ENCODE results near the gene EIF5AL1.
"Not testable (repeated sequence)": the region's sequence is repeated elsewhere in the genome, so short reads cannot be mapped to it uniquely, and the experiment has no call there.

Gene EIF5AL1

GRCh38 chr10:79490400-79491142 lies 21.8 kb upstream of the EIF5AL1 start:
- Histone ChIP-seq H3K4me1 (ENCODE audit: control insufficient read depth, low read depth, low read length) (no peaks in the 10 kb centered on the region), H3K27me3 (ENCODE audit: control insufficient read depth, insufficient read depth, low read length) (no peaks in the 10 kb centered on the region), H3K27ac (ENCODE audit: low read length) (no peak overlapping the region), H3K36me3 (ENCODE audit: control insufficient read depth, low read depth, low read length) (no peaks in the 10 kb centered on the region), H3K4me3 (ENCODE audit: low read length) (no peak overlapping the region), H3K9ac (ENCODE audit: low read length) (no peak overlapping the region), H3K9me3 (ENCODE audit: control insufficient read depth, low read depth, low read length) (no peaks in the 10 kb centered on the region)

GRCh38 chr10:79491143-79491835 lies 21.0 kb upstream of the EIF5AL1 start:
- H3K4me3 ChIP-seq (ENCODE audit: low read length) = no peak overlapping the region
- no peak overlapping the region for H3K9ac ChIP-seq (ENCODE audit: low read length)
- H3K27me3 ChIP-seq (ENCODE audit: control insufficient read depth, insufficient read depth, low read length) = no peaks in the 10 kb centered on the region
- no peaks in the 10 kb centered on the region for H3K36me3 ChIP-seq (ENCODE audit: control insufficient read depth, low read depth, low read length)
- no peaks in the 10 kb centered on the region for H3K4me1 ChIP-seq (ENCODE audit: control insufficient read depth, low read depth, low read length)
- no peak overlapping the region for H3K27ac ChIP-seq (ENCODE audit: low read length)
- H3K9me3 ChIP-seq (ENCODE audit: control insufficient read depth, low read depth, low read length) = no peaks in the 10 kb centered on the region

- Histone ChIP-seq H3K4me3 (ENCODE audit: low read length) (no peak overlapping the region), H3K27me3 (ENCODE audit: control insufficient read depth, insufficient read depth, low read length) (no peaks in the 10 kb centered on the region), H3K9ac (ENCODE audit: low read length) (no peak overlapping the region), H3K9me3 (ENCODE audit: control insufficient read depth, low read depth, low read length) (no peaks in the 10 kb centered on the region), H3K27ac (ENCODE audit: low read length) (no peak overlapping the region), H3K4me1 (ENCODE audit: control insufficient read depth, low read depth, low read length) (no peaks in the 10 kb centered on the region), H3K36me3 (ENCODE audit: control insufficient read depth, low read depth, low read length) (no peaks in the 10 kb centered on the region)
These were observed 20.1 kb upstream of the EIF5AL1 start for GRCh38 chr10:79492256-79492655.

GRCh38 chr10:79492839-79493238 lies 19.5 kb upstream of the EIF5AL1 start:
- Histone ChIP-seq H3K36me3 (ENCODE audit: control insufficient read depth, low read depth, low read length) (no peaks in the 10 kb centered on the region), H3K4me3 (ENCODE audit: low read length) (no peak overlapping the region), H3K9ac (ENCODE audit: low read length) (no peak overlapping the region), H3K27ac (ENCODE audit: low read length) (no peak overlapping the region), H3K9me3 (ENCODE audit: control insufficient read depth, low read depth, low read length) (no peaks in the 10 kb centered on the region), H3K27me3 (ENCODE audit: control insufficient read depth, insufficient read depth, low read length) (no peaks in the 10 kb centered on the region), H3K4me1 (ENCODE audit: control insufficient read depth, low read depth, low read length) (no peaks in the 10 kb centered on the region)

GRCh38 chr10:79493806-79494205 lies 18.5 kb upstream of the EIF5AL1 start:
- H3K4me3 ChIP-seq (ENCODE audit: low read length) = no peak overlapping the region
- H3K36me3 ChIP-seq (ENCODE audit: control insufficient read depth, low read depth, low read length) = no peaks in the 10 kb centered on the region
- H3K27ac ChIP-seq (ENCODE audit: low read length) = no peak overlapping the region
- H3K27me3 ChIP-seq (ENCODE audit: control insufficient read depth, insufficient read depth, low read length) = no peaks in the 10 kb centered on the region
- no peaks in the 10 kb centered on the region for H3K4me1 ChIP-seq (ENCODE audit: control insufficient read depth, low read depth, low read length)
- no peak overlapping the region for H3K9ac ChIP-seq (ENCODE audit: low read length)
- no peaks in the 10 kb centered on the region for H3K9me3 ChIP-seq (ENCODE audit: control insufficient read depth, low read depth, low read length)

GRCh38 chr10:79494871-79495705 lies 17.2 kb upstream of the EIF5AL1 start:
- Histone ChIP-seq H3K27ac (ENCODE audit: low read length) (no peak overlapping the region), H3K36me3 (ENCODE audit: control insufficient read depth, low read depth, low read length) (no peaks in the 10 kb centered on the region), H3K4me3 (ENCODE audit: low read length) (no peak overlapping the region), H3K9ac (ENCODE audit: low read length) (no peak overlapping the region), H3K9me3 (ENCODE audit: control insufficient read depth, low read depth, low read length) (no peaks in the 10 kb centered on the region), H3K4me1 (ENCODE audit: control insufficient read depth, low read depth, low read length) (no peaks in the 10 kb centered on the region), H3K27me3 (ENCODE audit: control insufficient read depth, insufficient read depth, low read length) (no peaks in the 10 kb centered on the region)

- Histone ChIP-seq H3K4me1 (ENCODE audit: control insufficient read depth, low read depth, low read length) (no peaks in the 10 kb centered on the region), H3K36me3 (ENCODE audit: control insufficient read depth, low read depth, low read length) (no peaks in the 10 kb centered on the region), H3K4me3 (ENCODE audit: low read length) (no peak overlapping the region), H3K9me3 (ENCODE audit: control insufficient read depth, low read depth, low read length) (no peaks in the 10 kb centered on the region), H3K9ac (ENCODE audit: low read length) (no peak overlapping the region), H3K27me3 (ENCODE audit: control insufficient read depth, insufficient read depth, low read length) (no peaks in the 10 kb centered on the region), H3K27ac (ENCODE audit: low read length) (no peak overlapping the region)
These were observed 16.5 kb upstream of the EIF5AL1 start for GRCh38 chr10:79495791-79496190.

GRCh38 chr10:79496896-79497295 lies 15.4 kb upstream of the EIF5AL1 start:
- H3K9ac ChIP-seq (ENCODE audit: low read length) = no peak overlapping the region
- H3K27ac ChIP-seq (ENCODE audit: low read length) = no peak overlapping the region
- H3K4me3 ChIP-seq (ENCODE audit: low read length) = no peak overlapping the region
- H3K27me3 ChIP-seq (ENCODE audit: control insufficient read depth, insufficient read depth, low read length) = no peaks in the 10 kb centered on the region
- H3K36me3 ChIP-seq (ENCODE audit: control insufficient read depth, low read depth, low read length) = no peaks in the 10 kb centered on the region
- no peaks in the 10 kb centered on the region for H3K9me3 ChIP-seq (ENCODE audit: control insufficient read depth, low read depth, low read length)
- no peaks in the 10 kb centered on the region for H3K4me1 ChIP-seq (ENCODE audit: control insufficient read depth, low read depth, low read length)

GRCh38 chr10:79498291-79498829 lies 14.0 kb upstream of the EIF5AL1 start:
- Histone ChIP-seq H3K4me3 (ENCODE audit: low read length) (no peak overlapping the region), H3K9ac (ENCODE audit: low read length) (no peak overlapping the region), H3K27me3 (ENCODE audit: control insufficient read depth, insufficient read depth, low read length) (no peaks in the 10 kb centered on the region), H3K27ac (ENCODE audit: low read length) (no peak overlapping the region), H3K9me3 (ENCODE audit: control insufficient read depth, low read depth, low read length) (no peaks in the 10 kb centered on the region), H3K36me3 (ENCODE audit: control insufficient read depth, low read depth, low read length) (no peaks in the 10 kb centered on the region), H3K4me1 (ENCODE audit: control insufficient read depth, low read depth, low read length) (no peaks in the 10 kb centered on the region)

GRCh38 chr10:79502561-79503309 lies 9.6 kb upstream of the EIF5AL1 start:
- Histone ChIP-seq H3K27ac (ENCODE audit: low read length) (no peak overlapping the region), H3K4me3 (ENCODE audit: low read length) (no peak overlapping the region), H3K4me1 (ENCODE audit: control insufficient read depth, low read depth, low read length) (no peaks in the 10 kb centered on the region), H3K36me3 (ENCODE audit: control insufficient read depth, low read depth, low read length) (no peaks in the 10 kb centered on the region), H3K9ac (ENCODE audit: low read length) (no peak overlapping the region), H3K27me3 (ENCODE audit: control insufficient read depth, insufficient read depth, low read length) (no peaks in the 10 kb centered on the region), H3K9me3 (ENCODE audit: control insufficient read depth, low read depth, low read length) (no peaks in the 10 kb centered on the region)

- H3K27me3 ChIP-seq (ENCODE audit: control insufficient read depth, insufficient read depth, low read length); H3K9me3 ChIP-seq (ENCODE audit: control insufficient read depth, low read depth, low read length); H3K36me3 ChIP-seq (ENCODE audit: control insufficient read depth, low read depth, low read length); H3K4me3 ChIP-seq (ENCODE audit: low read length); H3K4me1 ChIP-seq (ENCODE audit: control insufficient read depth, low read depth, low read length); H3K27ac ChIP-seq (ENCODE audit: low read length); H3K9ac ChIP-seq (ENCODE audit: low read length): not testable (repeated sequence)
These were observed 8.5 kb upstream of the EIF5AL1 start for GRCh38 chr10:79503787-79504186.
